GM19023 (cell line): ENCODE results near the gene SLC25A4.
"Not testable (repeated sequence)": the region's sequence is repeated elsewhere in the genome, so short reads cannot be mapped to it uniquely, and the experiment has no call there.

Source experiments
- ATAC-seq: cut with Tn5 transposase; IDR thresholded peaks from one replicate; pipeline ENCODE4 v1.9.1; 2021; ENCODE audit warnings: mild to moderate bottlenecking, moderate library complexity; ENCODE audit not compliant: unreplicated experiment

The SLC25A4 gene

GRCh38 chr4:185142912-185143600, at the start of gene SLC25A4:
Gene SLC25A4, plus strand, starts transcription at chr4:185143266. Its CDS starts 107 bp downstream, at chr4:185143373.
- ATAC-seq: peak; percentile 96

- no peak for ATAC-seq
These were observed 49.5 kb upstream of the SLC25A4 start for GRCh38 chr4:185093603-185094002.

- ATAC-seq: no peak
These were observed 46.9 kb upstream of the SLC25A4 start for GRCh38 chr4:185096032-185096653.

- no peak for ATAC-seq
These were observed 44.6 kb upstream of the SLC25A4 start for GRCh38 chr4:185098474-185098873.

- no peak for ATAC-seq
These were observed 43.9 kb upstream of the SLC25A4 start for GRCh38 chr4:185099024-185099682.

- no peak for ATAC-seq
These were observed 43.1 kb upstream of the SLC25A4 start for GRCh38 chr4:185099940-185100339.

- no peak for ATAC-seq
These were observed 42.6 kb upstream of the SLC25A4 start for GRCh38 chr4:185100423-185100822.

- no peak for ATAC-seq
These were observed 41.6 kb upstream of the SLC25A4 start for GRCh38 chr4:185101354-185101890.

GRCh38 chr4:185104733-185105132, 38.3 kb upstream of the SLC25A4 start:
- no peak for ATAC-seq

- ATAC-seq: no peak
These were observed 36.7 kb upstream of the SLC25A4 start for GRCh38 chr4:185106353-185106752.

GRCh38 chr4:185107574-185107973, 35.5 kb upstream of the SLC25A4 start:
- ATAC-seq: not testable (repeated sequence)

- ATAC-seq: no peak
These were observed 34.9 kb upstream of the SLC25A4 start for GRCh38 chr4:185108185-185108584.

GRCh38 chr4:185108669-185109068, 34.4 kb upstream of the SLC25A4 start:
- ATAC-seq: no peak

GRCh38 chr4:185109736-185110135, 33.3 kb upstream of the SLC25A4 start:
- no peak for ATAC-seq

GRCh38 chr4:185110375-185110823, 32.7 kb upstream of the SLC25A4 start:
- ATAC-seq: no peak

- no peak for ATAC-seq
These were observed 31.0 kb upstream of the SLC25A4 start for GRCh38 chr4:185112104-185112503.

GRCh38 chr4:185113340-185113739, 29.7 kb upstream of the SLC25A4 start:
- ATAC-seq: no peak

GRCh38 chr4:185115827-185116232, 27.2 kb upstream of the SLC25A4 start:
- ATAC-seq: no peak

GRCh38 chr4:185117300-185117934, 25.6 kb upstream of the SLC25A4 start:
- ATAC-seq: no peak

- ATAC-seq: no peak
These were observed 24.2 kb upstream of the SLC25A4 start for GRCh38 chr4:185118876-185119275.

GRCh38 chr4:185119467-185119866, 23.6 kb upstream of the SLC25A4 start:
- ATAC-seq: not testable (repeated sequence)
